ENCODE results near the gene PZP. TPM values are rescaled to one million over a fixed set of nuclear protein-coding genes. Genes with fewer than 3 reads are reported as not detected.
"Not testable (repeated sequence)": the region's sequence is repeated elsewhere in the genome, so short reads cannot be mapped to it uniquely, and the experiment has no call there.

The PZP gene
- total RNA-seq, 1 donor from 2014 or later: not detected

GRCh38 chr12:9143929-9144729, 64.1 kb downstream of the PZP start:
- TF ChIP-seq CTCF (IDR thresholded peaks at IDR 0.05): no peak
- Histone ChIP-seq H3K4me3 (no peak overlapping the region), H3K27ac (no peak overlapping the region), H3K27me3 (no peaks in the 10 kb centered on the region), H3K36me3 (no peaks in the 10 kb centered on the region), H3K9me3 (peaks cover 0 to 11% of the 10 kb centered on the region in 2 donors), H3K4me1 (no peaks in the 10 kb centered on the region)
- intact Hi-C loops (cut with DNase I): no loop called here
- no peak for DNase-seq (ENCODE audit: low spot score in 2 of 2)

GRCh38 chr12:9143137-9143536, 65.1 kb downstream of the PZP start:
- H3K27me3 ChIP-seq: no peaks in the 10 kb centered on the region
- no peak for TF ChIP-seq CTCF (IDR thresholded peaks at IDR 0.05)
- no peaks in the 10 kb centered on the region for H3K36me3 ChIP-seq
- intact Hi-C loops (cut with DNase I): no loop called here
- H3K4me3 ChIP-seq: no peak overlapping the region
- H3K9me3 ChIP-seq: peaks cover 0 to 11% of the 10 kb centered on the region in 2 donors
- no peaks in the 10 kb centered on the region for H3K4me1 ChIP-seq
- no peak overlapping the region for H3K27ac ChIP-seq
- no peak for DNase-seq (ENCODE audit: low spot score in 2 of 2)

- intact Hi-C loops (cut with DNase I); H3K4me3 ChIP-seq: not testable (repeated sequence)
Observed at GRCh38 chr12:9139588-9140290, 68.5 kb downstream of the PZP start.

GRCh38 chr12:9135903-9136310, 72.3 kb downstream of the PZP start:
- Histone ChIP-seq H3K27me3 (no peaks in the 10 kb centered on the region), H3K4me1 (no peaks in the 10 kb centered on the region), H3K4me3 (no peak overlapping the region), H3K27ac (no peak overlapping the region), H3K36me3 (no peaks in the 10 kb centered on the region), H3K9me3 (no peaks in the 10 kb centered on the region)
- DNase-seq (ENCODE audit: low spot score in 2 of 2): no peak
- no peak for TF ChIP-seq CTCF (IDR thresholded peaks at IDR 0.05)
- intact Hi-C loops (cut with DNase I): no loop called here

More at GRCh38 chr12:9139588-9140290, 68.5 kb downstream of the PZP start:
- H3K9me3 ChIP-seq; H3K36me3 ChIP-seq; DNase-seq (ENCODE audit: low spot score in 2 of 2); H3K4me1 ChIP-seq; H3K27ac ChIP-seq; H3K27me3 ChIP-seq: not testable (repeated sequence)

GRCh38 chr12:9134981-9135628, 73.1 kb downstream of the PZP start:
- TF ChIP-seq CTCF (IDR thresholded peaks at IDR 0.05): no peak
- no peak overlapping the region for H3K4me3 ChIP-seq

More at GRCh38 chr12:9134981-9135628, 73.1 kb downstream of the PZP start:
- Histone ChIP-seq H3K4me1 (no peaks in the 10 kb centered on the region), H3K36me3 (no peaks in the 10 kb centered on the region), H3K27ac (no peak overlapping the region), H3K27me3 (no peaks in the 10 kb centered on the region), H3K9me3 (no peaks in the 10 kb centered on the region)
- intact Hi-C loops (cut with DNase I): no loop called here
- DNase-seq (ENCODE audit: low spot score in 2 of 2): no peak

All from ascending aorta (tissue), 2 donors.